NK-92 (cell line): ENCODE measurements around the gene FAM89A.

ENCODE experiments used
- DNase-seq: peaks from one replicate; lab custom pipeline; 2025; ENCODE audit not compliant: unreplicated experiment; lab: John Stamatoyannopoulos, UW

The FAM89A gene

DNA sequence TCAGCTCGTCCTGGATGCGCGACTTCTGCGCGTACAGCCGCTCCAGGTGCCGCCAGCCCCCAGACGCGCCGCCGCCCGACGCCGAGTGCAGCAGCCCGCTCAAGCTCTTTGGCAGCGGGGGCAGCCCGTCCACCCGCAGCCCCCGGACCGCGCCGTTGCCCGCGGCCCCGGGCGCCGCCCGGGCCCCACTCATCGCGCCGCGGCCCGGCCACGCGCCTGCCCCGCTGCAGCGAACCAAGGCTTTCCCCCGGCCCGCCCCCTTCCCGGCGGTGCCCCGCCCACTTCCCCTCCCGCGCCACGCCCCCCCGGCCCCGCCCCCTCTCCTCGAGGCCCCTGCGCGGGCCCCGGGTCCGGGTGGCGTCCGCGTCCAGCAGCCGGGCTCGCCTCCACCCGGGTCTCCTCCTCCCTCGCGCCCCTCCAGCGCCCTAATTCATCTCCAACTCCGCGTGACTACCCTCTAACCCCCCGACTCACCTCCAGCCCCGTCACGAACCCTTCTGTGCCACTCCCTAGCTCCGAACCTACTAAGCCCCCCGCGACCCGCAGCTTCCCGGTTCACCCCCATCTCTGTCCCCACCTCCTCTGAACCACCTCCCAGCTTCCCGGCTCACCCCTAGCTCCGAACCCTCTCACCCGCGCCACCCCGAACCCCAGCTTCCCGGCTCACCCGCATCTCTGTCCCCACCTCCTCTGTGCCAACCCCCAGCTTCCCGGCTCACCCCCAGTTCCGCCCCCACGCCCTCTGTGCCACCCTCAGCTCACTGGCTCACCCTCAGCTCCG lies at the start of gene FAM89A:
FAM89A (minus strand) TSS at position 236 of the 781 bp plus-strand sequence; CDS start at position 193, 43 bp downstream.
- no peak for DNase-seq

DNA sequence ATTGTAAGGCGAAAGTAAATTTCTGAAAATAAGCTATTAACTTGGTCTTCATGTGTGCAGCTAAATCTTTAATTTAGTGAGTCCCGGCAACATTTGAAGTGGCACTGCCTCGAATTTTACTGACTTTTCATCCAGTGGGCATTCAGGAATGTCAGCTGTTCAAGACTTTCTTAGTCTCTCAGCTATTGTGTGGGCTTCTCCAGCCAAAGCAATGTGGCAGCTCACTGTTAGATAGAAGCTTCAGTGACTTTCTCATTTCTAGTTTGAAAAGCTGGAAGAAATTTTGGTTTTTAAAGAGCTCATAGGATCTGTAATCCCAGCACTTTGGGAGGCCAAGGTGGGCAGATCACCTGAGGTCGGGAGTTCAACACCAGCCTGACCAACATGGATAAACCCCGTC lies 44.3 kb upstream of the FAM89A start:
- no peak for DNase-seq

DNA sequence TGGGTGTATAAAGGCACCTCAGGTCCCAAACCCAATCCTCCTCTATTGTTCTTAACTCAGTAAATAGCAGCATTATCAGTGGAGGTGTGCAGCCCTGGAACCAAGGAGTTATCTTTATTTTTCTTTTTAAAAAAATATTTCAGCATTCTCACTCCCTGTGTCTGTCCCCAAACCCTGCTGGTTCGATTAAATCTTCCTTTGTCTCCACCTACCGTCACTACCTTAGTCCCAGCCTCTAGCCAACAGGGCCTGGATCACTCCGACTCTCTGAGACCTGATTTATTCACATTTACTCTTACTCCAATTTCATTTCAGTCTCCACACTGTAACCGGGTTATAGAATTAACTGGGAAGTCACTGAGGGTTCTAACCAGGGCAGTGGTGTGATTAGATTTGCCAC lies 39.1 kb upstream of the FAM89A start:
- no peak for DNase-seq

DNA sequence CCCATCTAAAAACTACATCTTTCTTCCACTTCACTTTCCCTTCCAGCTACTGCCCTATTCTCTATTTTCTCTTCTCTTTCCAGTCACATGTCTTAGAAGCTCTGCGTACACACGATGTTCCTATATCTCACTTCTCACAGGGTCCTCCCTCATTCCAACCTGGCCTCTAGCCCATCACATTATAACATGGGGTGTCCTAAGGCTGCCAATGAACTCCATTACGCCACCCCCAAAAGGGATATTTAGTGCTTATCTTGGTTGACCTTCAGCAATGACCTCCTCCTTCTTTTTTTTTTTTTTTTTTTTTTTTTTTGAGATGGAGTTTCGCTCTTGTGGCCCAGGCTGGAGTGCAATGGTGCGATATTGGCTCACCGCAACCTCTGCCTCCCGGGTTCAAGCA lies 38.2 kb upstream of the FAM89A start:
- no peak for DNase-seq

DNA sequence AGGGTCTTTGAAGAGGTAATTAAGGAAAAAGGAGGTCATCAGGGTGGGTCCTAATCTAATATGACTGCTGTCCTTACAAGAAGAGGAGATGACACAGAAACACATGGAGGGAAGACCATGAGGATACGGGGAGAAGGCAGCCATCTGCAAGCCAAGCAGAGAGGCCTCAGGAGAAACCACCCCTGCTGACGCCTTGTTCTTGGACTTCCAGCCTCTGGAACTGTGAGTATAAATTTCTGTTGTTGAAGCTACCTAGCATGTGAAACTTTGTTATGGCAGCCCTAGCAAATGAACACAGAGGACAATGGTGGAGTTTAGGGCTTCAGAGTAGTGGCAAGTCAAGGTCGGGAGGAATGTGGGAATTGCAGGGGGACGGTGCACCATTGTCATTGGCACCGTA lies 36.7 kb upstream of the FAM89A start:
- no peak for DNase-seq

DNA sequence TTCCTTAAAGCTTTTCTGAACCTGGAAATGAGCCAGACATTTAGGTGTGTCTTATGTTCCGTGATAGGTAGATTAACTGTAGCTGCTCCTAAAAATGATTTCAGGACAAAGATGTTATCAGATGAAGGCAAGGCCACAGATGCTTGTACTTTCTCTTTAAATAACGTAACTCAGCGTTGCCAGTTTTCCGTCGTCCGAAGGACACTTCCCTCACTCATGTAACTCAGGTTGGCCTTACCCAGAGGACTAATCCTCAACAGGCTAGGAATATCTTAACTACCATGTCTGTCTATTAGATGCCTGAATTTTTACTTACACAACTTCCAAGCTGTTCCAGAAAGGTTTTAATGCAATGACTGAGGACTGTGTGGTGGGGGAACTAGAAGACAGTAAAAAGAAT lies 35.4 kb upstream of the FAM89A start:
- no peak for DNase-seq

DNA sequence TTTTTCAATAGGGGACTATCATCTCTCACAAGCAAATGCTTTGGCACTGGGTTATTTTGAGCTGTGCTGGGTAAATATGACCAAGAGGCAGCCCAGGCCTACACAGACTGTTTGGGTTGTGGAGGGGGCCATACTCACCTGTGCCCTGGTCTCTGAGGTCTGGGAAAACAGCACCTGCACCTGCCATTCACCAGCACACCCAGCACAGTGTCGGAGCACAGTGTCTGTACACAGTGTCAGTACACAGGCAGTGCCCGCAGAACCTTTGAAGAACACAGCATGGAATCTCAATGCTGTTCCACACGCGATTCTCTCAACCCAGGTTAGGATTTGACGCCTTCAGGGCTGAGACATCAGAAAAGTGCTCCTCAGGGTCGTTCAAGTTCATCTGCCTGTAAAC lies 35.0 kb upstream of the FAM89A start:
- no peak for DNase-seq

DNA sequence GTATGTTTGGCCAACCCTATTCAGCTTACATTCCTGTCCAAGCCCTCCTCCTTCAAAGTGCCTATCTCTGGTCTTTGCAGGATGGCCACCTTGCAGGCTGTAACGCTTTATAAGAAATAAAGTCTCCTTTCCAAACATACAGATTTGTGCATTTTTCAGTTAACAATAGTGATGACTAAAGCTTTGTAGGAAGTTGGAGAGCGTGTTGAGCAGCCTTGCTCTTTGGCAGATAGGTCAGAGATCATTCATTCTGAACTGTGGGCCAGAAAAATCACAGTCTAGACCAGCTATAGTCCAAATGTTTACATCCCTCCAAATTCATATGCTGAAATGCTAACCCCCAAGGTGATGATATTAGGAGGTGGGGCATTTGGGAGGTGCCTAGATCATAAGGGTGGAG lies 34.0 kb upstream of the FAM89A start:
- DNase-seq: no peak

DNA sequence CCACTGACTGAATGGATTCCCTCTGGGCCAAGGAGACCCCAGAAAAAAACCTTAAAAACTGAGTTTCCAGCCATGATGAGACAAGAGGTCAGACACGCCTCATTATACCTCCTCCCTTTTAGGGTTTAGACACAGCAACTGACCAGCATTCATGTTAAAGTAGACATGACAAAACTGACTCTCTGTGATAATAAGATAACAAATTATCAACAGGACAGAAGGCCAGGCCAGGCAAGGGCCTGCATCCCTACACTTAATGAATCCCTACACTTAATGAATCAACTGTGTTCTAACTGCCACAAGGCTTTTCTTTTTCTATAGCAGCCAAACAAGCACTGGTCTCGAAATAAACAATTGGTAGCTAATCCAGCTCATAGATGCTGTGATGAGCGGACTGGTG lies 33.3 kb upstream of the FAM89A start:
- DNase-seq: no peak

DNA sequence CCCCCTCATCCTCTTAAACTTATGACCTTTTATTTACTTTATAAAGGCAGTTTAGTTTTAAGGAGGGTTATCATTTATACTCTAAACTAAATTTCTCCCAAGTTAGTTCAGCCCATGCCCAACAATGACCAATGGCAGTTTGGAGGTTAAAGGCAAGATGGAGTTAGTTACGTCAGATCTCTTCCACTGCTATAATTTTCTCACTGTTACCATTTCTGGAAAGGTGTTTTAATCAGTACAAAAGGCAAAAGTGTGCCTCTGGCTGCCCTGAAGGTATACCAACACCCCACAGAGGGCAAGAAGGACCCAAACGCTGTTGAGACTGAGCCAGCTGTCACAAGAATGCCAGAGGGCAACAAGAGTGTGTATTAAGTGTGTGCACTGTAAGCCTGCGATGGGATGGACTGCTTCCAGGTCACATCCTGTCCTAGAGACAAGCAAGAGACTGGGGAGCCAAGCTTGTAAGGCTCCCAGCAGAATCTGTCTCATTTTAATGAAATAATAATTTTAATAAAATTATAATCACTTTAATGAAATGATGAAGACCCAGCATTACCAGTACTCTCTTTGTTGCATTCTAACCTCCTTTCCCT lies 32.5 kb upstream of the FAM89A start:
- no peak for DNase-seq

DNA sequence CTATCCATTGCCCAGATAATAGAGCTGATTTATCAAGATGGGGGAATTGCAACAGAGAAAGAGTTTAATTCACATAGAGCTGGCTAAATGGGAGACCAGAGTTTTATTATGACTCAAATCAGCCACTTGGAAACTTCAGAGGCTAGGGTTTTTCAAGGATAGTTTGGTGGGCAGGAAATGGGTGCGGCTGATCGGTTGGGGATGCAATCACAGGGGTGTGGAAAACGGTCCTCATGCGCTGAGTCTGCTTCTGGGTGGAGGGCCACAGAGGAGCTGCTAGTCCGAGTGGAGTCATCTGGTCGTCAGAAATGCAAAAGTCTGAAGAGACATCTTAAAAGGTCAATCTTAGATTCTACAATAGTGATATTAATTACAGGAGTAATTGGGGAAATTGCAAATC lies 32.0 kb upstream of the FAM89A start:
- DNase-seq: no peak

DNA sequence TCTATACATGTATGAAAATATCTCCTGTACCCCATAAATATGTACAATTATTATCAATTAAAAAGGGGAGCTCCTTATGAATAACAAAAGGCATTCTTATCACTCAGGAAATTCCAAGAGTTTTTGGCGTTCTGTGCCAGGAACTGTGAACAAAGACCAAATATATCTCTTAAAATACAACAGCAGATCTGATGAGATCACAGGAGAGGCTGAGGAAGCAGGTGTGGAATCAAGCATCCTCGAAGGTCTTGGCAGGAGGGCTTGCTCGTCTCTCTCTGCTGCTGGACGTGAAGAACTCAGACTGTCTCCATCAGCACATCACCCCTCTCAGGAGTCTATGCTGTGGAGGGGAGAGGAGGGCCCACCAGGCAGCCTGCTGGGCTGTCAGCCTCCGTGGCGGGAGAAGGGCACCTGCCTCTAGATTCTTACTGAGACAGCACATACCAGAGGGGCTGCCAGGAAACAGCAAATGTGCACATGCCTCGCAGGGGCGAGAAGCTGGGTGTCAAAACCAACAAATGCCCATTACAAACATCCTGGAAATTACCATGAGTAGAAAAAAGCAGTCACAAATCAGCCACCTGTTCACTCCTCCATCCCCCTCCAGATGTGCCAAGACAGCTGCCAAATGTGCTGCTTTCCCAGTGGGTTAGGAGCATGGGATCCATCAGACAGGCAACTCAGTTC lies 30.8 kb upstream of the FAM89A start:
- DNase-seq: no peak

DNA sequence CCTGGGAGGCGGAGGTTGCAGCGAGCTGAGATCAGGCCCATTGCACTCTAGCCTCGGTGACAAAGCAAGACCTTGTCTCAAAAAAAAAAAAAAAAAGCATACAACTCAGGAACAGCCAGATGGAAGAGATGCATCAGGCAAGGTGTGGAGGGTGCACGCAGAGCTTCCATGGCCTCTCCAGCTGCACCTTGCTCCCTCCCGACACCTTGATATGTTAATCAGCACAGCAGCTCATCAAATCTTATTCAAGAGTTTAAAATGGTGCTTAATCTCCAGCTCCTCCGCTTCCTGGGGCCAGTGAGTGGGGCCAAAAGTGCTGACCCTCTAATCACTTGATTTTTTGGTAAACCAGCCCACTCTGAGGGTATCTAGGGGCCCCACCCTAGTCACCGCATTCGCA lies 29.3 kb upstream of the FAM89A start:
- no peak for DNase-seq

DNA sequence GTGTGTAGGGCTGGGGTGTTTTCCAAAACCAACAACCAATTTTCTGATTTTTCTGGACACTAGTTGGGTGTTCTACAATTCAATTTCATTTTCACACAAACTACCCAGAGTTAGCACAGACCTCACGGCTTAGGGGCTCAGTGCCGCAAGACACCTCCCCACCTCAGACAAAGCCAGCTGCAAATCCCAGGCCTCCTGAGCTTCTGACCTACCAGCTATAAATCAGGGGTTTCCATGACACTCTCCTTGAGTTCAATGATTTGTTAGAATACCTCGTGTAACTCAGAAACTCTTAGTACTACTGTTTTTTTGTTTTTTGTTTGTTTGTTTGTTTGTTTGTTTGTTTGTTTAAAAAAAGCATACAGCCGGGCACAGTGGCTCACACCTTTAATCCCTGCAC lies 28.7 kb upstream of the FAM89A start:
- no peak for DNase-seq

DNA sequence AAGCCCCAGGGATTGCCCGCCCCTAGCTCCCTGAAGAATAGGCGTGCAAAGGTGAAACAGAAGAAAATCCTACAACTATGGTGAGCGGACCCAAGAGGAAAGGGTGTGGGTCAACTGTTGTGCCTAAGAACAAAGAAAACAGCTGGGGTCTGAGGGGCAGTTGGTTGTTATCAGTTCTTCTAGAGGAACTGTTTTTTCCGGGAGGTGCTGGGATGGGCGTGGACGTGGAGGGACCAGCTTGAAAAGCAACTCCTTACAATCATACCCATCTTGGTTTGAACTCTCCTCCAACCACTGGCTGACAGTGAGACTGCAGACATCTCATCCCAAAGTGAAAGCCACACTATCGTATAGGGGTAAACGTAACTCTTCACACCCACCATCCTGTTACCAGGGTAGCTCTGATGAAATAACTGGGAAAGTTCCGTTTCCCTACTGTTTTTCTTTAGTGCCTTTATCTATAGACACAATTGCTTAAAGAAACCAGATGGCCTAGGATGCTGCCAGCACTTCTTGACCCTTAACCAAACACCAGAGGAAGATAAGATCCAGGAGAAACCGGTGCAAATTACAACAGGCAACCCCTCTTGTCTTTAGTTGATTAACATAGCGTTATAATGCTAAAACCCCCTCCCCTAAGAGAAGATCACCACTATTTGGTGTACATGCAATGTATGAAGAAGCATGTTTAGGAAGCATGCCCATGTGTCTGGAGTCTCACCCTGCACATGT lies 25.6 kb upstream of the FAM89A start:
- no peak for DNase-seq

DNA sequence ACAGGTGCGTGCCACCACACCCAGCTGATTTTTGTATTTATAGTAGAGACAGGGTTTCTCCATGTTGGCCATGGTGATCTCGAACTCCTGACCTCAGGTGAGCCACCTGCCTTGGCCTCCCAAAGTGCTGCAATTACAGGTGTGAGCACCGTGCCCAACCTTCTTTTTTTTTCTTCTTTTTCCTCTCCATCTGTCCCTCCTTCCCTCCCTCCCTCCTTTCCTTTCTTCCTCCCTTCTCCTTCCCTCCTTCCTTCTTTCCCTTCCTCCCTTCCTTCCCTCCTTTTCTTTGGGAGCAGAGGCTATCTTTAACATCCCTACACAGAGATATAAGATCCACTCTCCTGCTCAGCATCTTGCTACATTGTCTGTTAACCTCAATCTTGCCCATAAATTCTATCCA lies 24.4 kb upstream of the FAM89A start:
- DNase-seq: no peak

DNA sequence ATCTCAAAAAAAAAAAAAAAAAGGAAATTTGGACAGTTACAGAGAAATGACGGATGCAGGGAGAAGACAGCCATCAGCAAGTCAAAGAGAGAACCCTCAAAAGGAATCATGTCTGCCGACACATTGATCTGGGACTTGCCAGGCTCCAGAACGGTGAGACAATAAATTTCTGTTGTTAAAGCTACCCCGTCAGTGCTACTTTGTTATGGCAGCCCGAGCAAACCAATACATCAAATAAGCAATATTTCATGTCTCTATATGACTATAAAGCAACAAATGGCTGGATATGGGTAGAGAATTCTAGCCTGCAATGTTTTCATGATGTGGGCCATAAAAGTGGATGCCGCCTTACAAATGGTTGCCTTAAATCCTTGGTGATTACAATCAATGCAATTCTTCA lies 23.3 kb upstream of the FAM89A start:
- DNase-seq: no peak

DNA sequence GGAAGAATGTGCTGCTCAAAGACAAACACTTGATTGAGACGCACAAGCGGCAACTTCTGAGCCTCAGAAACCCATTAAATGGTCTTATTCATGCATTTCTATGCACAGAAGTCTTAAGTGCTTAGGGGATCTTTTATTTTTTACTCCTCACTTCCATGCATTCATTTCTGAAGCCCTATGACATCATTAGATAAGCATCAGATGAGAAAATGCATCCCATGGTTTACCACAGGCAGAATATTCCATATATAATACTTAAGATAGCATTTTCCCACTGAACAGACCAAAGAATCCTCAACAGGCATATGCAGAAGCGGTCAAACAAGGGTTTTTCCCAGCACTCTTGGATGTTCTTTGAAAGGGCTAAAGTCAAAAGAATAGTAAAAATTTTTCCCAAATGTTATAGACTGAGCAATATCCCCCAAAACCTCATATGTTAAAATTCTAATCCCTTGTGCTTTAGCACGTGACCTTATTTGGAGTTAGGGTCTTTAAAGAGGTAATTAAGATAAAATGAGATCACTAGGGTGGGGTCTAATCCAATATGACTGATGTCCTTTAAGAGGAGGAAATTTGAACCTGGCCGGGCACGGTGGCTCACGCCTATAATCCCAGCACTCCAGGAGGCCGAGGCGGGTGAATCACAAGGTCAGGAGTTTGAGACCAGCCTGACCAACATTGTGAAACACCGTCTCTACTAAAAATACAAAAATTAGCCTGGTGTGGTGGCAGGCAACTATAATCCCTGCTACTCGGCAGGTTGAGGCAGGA lies 22.6 kb upstream of the FAM89A start:
- DNase-seq: no peak

DNA sequence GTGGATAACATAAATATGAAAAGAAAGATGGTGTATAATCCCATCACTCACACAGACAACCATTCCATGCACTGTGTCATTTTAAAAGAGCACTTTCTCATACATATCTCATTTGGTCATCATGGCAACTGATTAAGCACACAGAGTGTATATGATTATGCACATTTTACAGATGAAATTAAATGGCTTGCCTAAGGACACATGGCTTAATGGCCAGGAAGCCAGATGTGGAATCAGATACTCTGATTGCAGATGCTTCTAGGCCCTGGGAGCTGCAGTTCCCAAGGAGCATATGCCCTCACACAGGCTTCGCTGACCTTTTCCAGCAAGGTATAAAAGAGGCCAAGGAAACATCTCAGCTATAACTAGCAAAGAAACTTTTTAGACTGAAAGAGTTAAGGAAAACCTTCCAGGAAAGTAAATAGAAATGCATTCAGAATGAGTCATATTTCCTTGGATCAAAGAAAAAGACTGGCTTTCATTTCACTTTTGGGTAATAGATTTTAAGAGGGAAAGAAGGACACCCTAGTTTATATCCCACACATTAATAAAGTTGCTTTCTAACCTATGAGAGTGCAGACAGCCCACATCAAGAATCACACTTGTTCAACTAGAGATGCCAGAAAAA lies 19.6 kb upstream of the FAM89A start:
- DNase-seq: no peak

DNA sequence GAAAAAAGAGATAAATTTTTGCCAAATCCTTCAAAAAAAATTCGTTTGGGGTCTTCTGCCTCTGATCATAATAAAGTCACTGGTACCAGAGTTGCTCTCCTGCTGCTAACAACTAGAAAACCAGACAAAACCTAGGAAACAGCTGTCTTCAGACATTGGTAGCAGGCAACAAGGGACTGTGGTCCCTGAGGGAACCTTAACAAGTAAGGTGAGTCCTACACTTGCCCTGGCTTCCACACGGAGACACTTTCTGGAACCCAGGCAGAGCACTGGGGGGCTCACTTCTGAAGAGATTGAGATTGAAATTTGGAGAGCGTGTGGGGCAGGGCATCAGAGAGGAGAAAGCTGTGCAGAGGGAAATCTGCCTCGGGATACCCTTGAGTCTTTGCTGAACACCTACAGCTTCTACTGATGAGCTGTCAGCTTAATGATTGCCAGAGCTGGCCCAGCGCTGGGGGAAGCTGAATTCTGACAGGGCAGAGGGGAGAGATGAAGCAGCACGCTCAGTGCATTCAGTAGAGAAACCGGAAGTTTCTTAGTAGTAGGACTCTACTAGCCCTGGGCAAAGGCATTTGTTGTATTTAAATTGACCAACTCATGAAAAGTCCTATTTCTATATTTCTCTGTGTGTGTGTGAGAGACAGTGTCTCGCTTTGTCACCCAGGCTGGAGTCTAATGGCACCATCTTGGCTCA lies 18.5 kb upstream of the FAM89A start:
- no peak for DNase-seq
